Measurements from ENCODE around the gene SEMA4G.
A peak's percentile ranks its signal among the peaks of the same experiment; 100 is the strongest.

SEMA4G gene

GRCh38 chr10:100997360-100998182, 28.3 kb downstream of the SEMA4G start:
- peak overlapping the region; percentile 89 for H3K4me3 ChIP-seq (ENCODE audit: low read depth, low read length)
- peak; percentile 95 for TF ChIP-seq CTCF (IDR thresholded peaks at IDR 0.05; ENCODE audit: borderline replicate concordance, insufficient read depth, low read depth, low read length)

GRCh38 chr10:100998183-100998990, 29.1 kb downstream of the SEMA4G start:
- no peak for TF ChIP-seq CTCF (IDR thresholded peaks at IDR 0.05; ENCODE audit: borderline replicate concordance, insufficient read depth, low read depth, low read length)
- peak overlapping the region; percentile 89 for H3K4me3 ChIP-seq (ENCODE audit: low read depth, low read length)

GRCh38 chr10:100998991-100999741, 29.9 kb downstream of the SEMA4G start:
- H3K4me3 ChIP-seq (ENCODE audit: low read depth, low read length): peak overlapping the region; percentile 89
- peak; percentile 94 for TF ChIP-seq CTCF (IDR thresholded peaks at IDR 0.05; ENCODE audit: borderline replicate concordance, insufficient read depth, low read depth, low read length)

GRCh38 chr10:100999742-101000126, 30.4 kb downstream of the SEMA4G start, which contains the start of gene LZTS2:
Gene LZTS2, plus strand, starts transcription at chr10:100999808. Its CDS starts 2,731 bp downstream, at chr10:101002539.
- peak within 1 kb of the TSS; percentile 89 for H3K4me3 ChIP-seq (ENCODE audit: low read depth, low read length)
- TF ChIP-seq CTCF (IDR thresholded peaks at IDR 0.05; ENCODE audit: borderline replicate concordance, insufficient read depth, low read depth, low read length): no peak

GRCh38 chr10:101000127-101000914, 31.0 kb downstream of the SEMA4G start:
- TF ChIP-seq CTCF (IDR thresholded peaks at IDR 0.05; ENCODE audit: borderline replicate concordance, insufficient read depth, low read depth, low read length): no peak
- H3K4me3 ChIP-seq (ENCODE audit: low read depth, low read length): peak overlapping the region; percentile 89

- peak overlapping the region; percentile 15 for H3K4me3 ChIP-seq (ENCODE audit: low read depth, low read length)
- no peak for TF ChIP-seq CTCF (IDR thresholded peaks at IDR 0.05; ENCODE audit: borderline replicate concordance, insufficient read depth, low read depth, low read length)
These were observed 31.8 kb downstream of the SEMA4G start for GRCh38 chr10:101000915-101001658.
